RWPE1 (cell line): ENCODE data around the gene GAGE2A.

Experiments used
- CTCF ChIA-PET: fragments of 350-600 bp; sonication (Branson Sonifier 250); formaldehyde crosslinking; extraction: SDS; loops from one replicate; lab custom pipeline; 2021; lab: Yijun Ruan, JAX
- POLR2A ChIA-PET: fragments of 400-600 bp; formaldehyde crosslinking; extraction: SDS; loops from one replicate; lab custom pipeline; 2020; ENCODE audit warnings: antibody characterized with exemption; ENCODE audit not compliant: low non-redundant PET; lab: Yijun Ruan, JAX
- DNase-seq: peaks from one replicate; pipeline ENCODE4 v3.0.0; 2012; ENCODE audit warnings: low spot score
- H3K27ac ChIP-seq: fragments of 450-650 bp; 2 replicates; pipeline ENCODE4 v1.5.1; 2017
- TF ChIP-seq, protein P1 (sequence below): fragments of 450-650 bp; conservative IDR thresholded peaks from 2 replicates; pipeline ENCODE4 v1.5.1; 2017; ENCODE audit warnings: low read depth, mild to moderate bottlenecking

Gene GAGE2A

DNA sequence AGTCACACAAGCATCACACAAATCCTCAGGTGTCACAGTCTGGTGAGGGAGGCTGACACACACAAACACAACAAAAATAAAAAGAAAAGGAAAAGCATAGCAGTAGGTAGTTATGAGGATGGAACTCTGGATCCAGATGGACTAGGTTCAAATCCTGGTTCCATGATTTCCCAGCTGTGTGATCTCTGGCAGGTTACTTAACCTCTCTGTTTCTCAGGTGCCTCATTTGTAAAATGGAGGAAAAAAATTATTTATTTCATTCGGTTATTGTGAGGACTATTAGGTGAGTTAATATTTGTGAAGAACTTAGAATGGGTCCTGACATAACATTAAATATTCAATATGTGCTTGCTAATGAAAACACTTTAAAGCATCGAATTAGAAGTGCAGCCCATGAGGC is 29.3 kb downstream of the GAGE2A start:
- DNase-seq = no peak
- no peak overlapping the region for H3K27ac ChIP-seq
- CTCF ChIA-PET = no interaction called here
- POLR2A ChIA-PET = no interaction called here
- TF ChIP-seq, protein P1, sequence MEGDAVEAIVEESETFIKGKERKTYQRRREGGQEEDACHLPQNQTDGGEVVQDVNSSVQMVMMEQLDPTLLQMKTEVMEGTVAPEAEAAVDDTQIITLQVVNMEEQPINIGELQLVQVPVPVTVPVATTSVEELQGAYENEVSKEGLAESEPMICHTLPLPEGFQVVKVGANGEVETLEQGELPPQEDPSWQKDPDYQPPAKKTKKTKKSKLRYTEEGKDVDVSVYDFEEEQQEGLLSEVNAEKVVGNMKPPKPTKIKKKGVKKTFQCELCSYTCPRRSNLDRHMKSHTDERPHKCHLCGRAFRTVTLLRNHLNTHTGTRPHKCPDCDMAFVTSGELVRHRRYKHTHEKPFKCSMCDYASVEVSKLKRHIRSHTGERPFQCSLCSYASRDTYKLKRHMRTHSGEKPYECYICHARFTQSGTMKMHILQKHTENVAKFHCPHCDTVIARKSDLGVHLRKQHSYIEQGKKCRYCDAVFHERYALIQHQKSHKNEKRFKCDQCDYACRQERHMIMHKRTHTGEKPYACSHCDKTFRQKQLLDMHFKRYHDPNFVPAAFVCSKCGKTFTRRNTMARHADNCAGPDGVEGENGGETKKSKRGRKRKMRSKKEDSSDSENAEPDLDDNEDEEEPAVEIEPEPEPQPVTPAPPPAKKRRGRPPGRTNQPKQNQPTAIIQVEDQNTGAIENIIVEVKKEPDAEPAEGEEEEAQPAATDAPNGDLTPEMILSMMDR = no peak

- ChIA-PET CTCF (interaction anchor here (0.6 to 0.8 kb wide), 3 partner anchors 11 to 1666 kb away, joined by 3 to 4 read pairs (median 3); no protein-coding TSS in a partner anchor), POLR2A (no interaction called here)
- no peak overlapping the region for H3K27ac ChIP-seq
- TF ChIP-seq, protein P1 = peak; percentile 25
- DNase-seq = peak; percentile 22
Measured at GRCh38 chrX:49627086-49627777, 37.9 kb downstream of the GAGE2A start.

GRCh38 chrX:49644991-49645637 is 55.8 kb downstream of the GAGE2A start:
- H3K27ac ChIP-seq = no peak overlapping the region
- DNase-seq = no peak
- ChIA-PET CTCF (no interaction called here), POLR2A (no interaction called here)
- TF ChIP-seq, protein P1 = no peak
